Ishikawa (cell line): ENCODE measurements around the gene C16orf92.

Source experiments
- CEBPB ChIP-seq: IDR thresholded peaks from 2 replicates; pipeline ENCODE4 v1.6.1; 2012
- CREB1 ChIP-seq: IDR thresholded peaks from 2 replicates; pipeline ENCODE4 v1.6.1; 2012; ENCODE audit warnings: low read depth
- EGR1 ChIP-seq: IDR thresholded peaks from 2 replicates; pipeline ENCODE4 v1.6.1; 2012
- EP300 ChIP-seq: IDR thresholded peaks from 2 replicates; pipeline ENCODE4 v1.6.1; 2012; ENCODE audit warnings: borderline replicate concordance
- FOXM1 ChIP-seq: IDR thresholded peaks from 2 replicates; pipeline ENCODE4 v1.6.1; 2012; ENCODE audit warnings: low read depth, borderline replicate concordance
- MAX ChIP-seq: IDR thresholded peaks from 2 replicates; pipeline ENCODE4 v1.6.1; 2012
- NFIC ChIP-seq: IDR thresholded peaks from 2 replicates; pipeline ENCODE4 v1.6.1; 2012
- RAD21 ChIP-seq: IDR thresholded peaks from 2 replicates; pipeline ENCODE4 v1.6.1; 2012; ENCODE audit warnings: low read depth
- REST ChIP-seq: IDR thresholded peaks from 2 replicates; pipeline ENCODE4 v1.6.1; 2012; ENCODE audit warnings: low read depth, mild to moderate bottlenecking
- TAF1 ChIP-seq: IDR thresholded peaks from 2 replicates; pipeline ENCODE4 v1.6.1; 2012; ENCODE audit warnings: low read depth, mild to moderate bottlenecking
- TCF12 ChIP-seq: IDR thresholded peaks from 2 replicates; pipeline ENCODE4 v1.6.1; 2012; ENCODE audit warnings: low read depth
- TEAD4 ChIP-seq: IDR thresholded peaks from 2 replicates; pipeline ENCODE4 v1.6.1; 2012
- USF1 ChIP-seq: IDR thresholded peaks from 2 replicates; pipeline ENCODE4 v1.6.1; 2012
- YY1 ChIP-seq: IDR thresholded peaks from 2 replicates; pipeline ENCODE4 v1.6.1; 2012; ENCODE audit warnings: low read depth
- ZBTB7A ChIP-seq: IDR thresholded peaks from 2 replicates; pipeline ENCODE4 v1.6.1; 2012; ENCODE audit warnings: low read depth

Gene C16orf92

GRCh38 chr16:30006659-30007377 is 16.2 kb upstream of the C16orf92 start:
- TF ChIP-seq USF1: no peak
- no peak for TF ChIP-seq TAF1
- TF ChIP-seq MAX: no peak
- TF ChIP-seq TEAD4: no peak
- no peak for TF ChIP-seq RAD21
- TF ChIP-seq NFIC: no peak

GRCh38 chr16:30007378-30007895 is 15.6 kb upstream of the C16orf92 start:
- TF ChIP-seq REST (no peak), TCF12 (no peak), CREB1 (no peak), MAX (no peak), EGR1 (no peak), NFIC (no peak), USF1 (no peak), FOXM1 (no peak), ZBTB7A (no peak), TEAD4 (no peak), RAD21 (no peak), TAF1 (no peak), CEBPB (no peak), EP300 (no peak), YY1 (no peak)

GRCh38 chr16:30009085-30009862 is 13.7 kb upstream of the C16orf92 start:
- TF ChIP-seq ZBTB7A: 0 out of 2 replicates have a peak, but pooled peaks have one; percentile 11
- TF ChIP-seq CEBPB: no peak

GRCh38 chr16:30009990-30010843 is 12.8 kb upstream of the C16orf92 start:
- TF ChIP-seq CEBPB (no peak), ZBTB7A (peak; percentile 67)

GRCh38 chr16:30010844-30011713 is 11.9 kb upstream of the C16orf92 start, which contains the start of gene DOC2A:
Gene DOC2A (minus strand): TSS chr16:30011027. CDS start chr16:30010222, 805 bp downstream.
- TF ChIP-seq YY1 (no peak), MAX (peak; percentile 79)

- TF ChIP-seq YY1: no peak
- TF ChIP-seq USF1: no peak
- no peak for TF ChIP-seq FOXM1
- no peak for TF ChIP-seq NFIC
- TF ChIP-seq CREB1: no peak
- TF ChIP-seq EP300: no peak
- no peak for TF ChIP-seq MAX
- no peak for TF ChIP-seq REST
- no peak for TF ChIP-seq CEBPB
- TF ChIP-seq RAD21: no peak
- TF ChIP-seq TEAD4: no peak
- no peak for TF ChIP-seq ZBTB7A
- no peak for TF ChIP-seq EGR1
- no peak for TF ChIP-seq TCF12
- TF ChIP-seq TAF1: no peak
Measured at GRCh38 chr16:30011714-30012504, 11.1 kb upstream of the C16orf92 start.
